MCF 10A (cell line): Measurements from ENCODE around the gene TSSK2. TPM values are rescaled to one million over a fixed set of nuclear protein-coding genes. Genes with fewer than 3 reads are reported as not detected.

Experiments used
- BruUV-seq: library from RNA; stranded (reverse); fragments of 400-500 nt; replicated peaks from 2 replicates; lab custom pipeline; 2021; lab: Mats Ljungman, UMichigan
- CTCF ChIA-PET: fragments of 300-600 bp; sonication (Branson Sonifier 250); formaldehyde crosslinking; extraction: SDS; loops from one replicate; lab custom pipeline; 2021; ENCODE audit warnings: antibody characterized with exemption, inconsistent platforms; lab: Yijun Ruan, JAX
- POLR2A ChIA-PET: fragments of 300-600, 350-650 bp; sonication (Branson Sonifier 250); formaldehyde crosslinking; extraction: SDS; loops from one replicate; lab custom pipeline; 2020; ENCODE audit warnings: antibody characterized with exemption, inconsistent platforms; lab: Yijun Ruan, JAX
- DNase-seq: peaks from one replicate; pipeline ENCODE4 v3.0.0-alpha.2; 2018; ENCODE audit not compliant: unreplicated experiment
- H3K27ac Mint-ChIP-seq: one replicate; pipeline ENCODE4 v1.8.0; 2022; ENCODE audit warnings: mild to moderate bottlenecking, low read depth, mixed read lengths; ENCODE audit not compliant: unreplicated experiment
- H3K27me3 Mint-ChIP-seq: one replicate; pipeline ENCODE4 v1.8.0; 2022; ENCODE audit warnings: mixed read lengths; ENCODE audit not compliant: insufficient read depth, unreplicated experiment
- H3K36me3 Mint-ChIP-seq: one replicate; pipeline ENCODE4 v1.8.0; 2022; ENCODE audit warnings: mild to moderate bottlenecking, moderate library complexity, mixed read lengths; ENCODE audit not compliant: insufficient read depth, unreplicated experiment
- H3K4me1 Mint-ChIP-seq: one replicate; pipeline ENCODE4 v1.8.0; 2022; ENCODE audit warnings: mixed read lengths; ENCODE audit not compliant: insufficient read depth, unreplicated experiment
- H3K4me3 Mint-ChIP-seq: one replicate; pipeline ENCODE4 v1.8.0; 2022; ENCODE audit warnings: mild to moderate bottlenecking, moderate library complexity, mixed read lengths; ENCODE audit not compliant: unreplicated experiment
- H3K9me3 Mint-ChIP-seq: one replicate; pipeline ENCODE4 v1.8.0; 2022; ENCODE audit warnings: mixed read lengths; ENCODE audit not compliant: unreplicated experiment
- CTCF ChIP-seq: fragments of 200-600 bp; IDR thresholded peaks from one replicate; pipeline ENCODE4 v1.8.0; 2022; ENCODE audit warnings: antibody characterized with exemption, mild to moderate bottlenecking; ENCODE audit not compliant: unreplicated experiment
- intact Hi-C: fragments of 100-400 bp; cut with micrococcal nuclease; formaldehyde crosslinking; loops from 2 replicates; pipeline ENCODE4 v1.14.1; 2022
- total RNA-seq: library from RNA; stranded (reverse); gene quantifications from 2 replicates; pipeline ENCODE4 v1.2.3, GENCODE V29; 2022

The TSSK2 gene
- total RNA-seq, 1 experiment from 2014 or later: not detected

- ChIA-PET POLR2A (interaction anchor here (1.1 to 3.1 kb wide), 3 partner anchors 10 to 35 kb away, joined by 3 to 15 read pairs (median 6); partner anchors contain the start of gene DGCR2), CTCF (interaction anchor here (0.6 to 0.8 kb wide), 2 partner anchors 10 to 24 kb away, joined by 3 to 6 read pairs; no protein-coding TSS in a partner anchor)
- H3K27me3 Mint-ChIP-seq: no peaks in the 10 kb centered on the region
- no peak for TF ChIP-seq CTCF
- no TSS peak for BruUV-seq
- H3K4me1 Mint-ChIP-seq: peaks cover 34% of the 10 kb centered on the region
- no peak overlapping the region for H3K4me3 Mint-ChIP-seq
- intact Hi-C loops: no loop called here
- DNase-seq: peak; percentile 45
- no peaks in the 10 kb centered on the region for H3K9me3 Mint-ChIP-seq
- peak overlapping the region; percentile 94 for H3K27ac Mint-ChIP-seq
- H3K36me3 Mint-ChIP-seq: peaks cover 12% of the 10 kb centered on the region
Observed at GRCh38 chr22:19108807-19109197, 22.3 kb upstream of the TSSK2 start.

DNA sequence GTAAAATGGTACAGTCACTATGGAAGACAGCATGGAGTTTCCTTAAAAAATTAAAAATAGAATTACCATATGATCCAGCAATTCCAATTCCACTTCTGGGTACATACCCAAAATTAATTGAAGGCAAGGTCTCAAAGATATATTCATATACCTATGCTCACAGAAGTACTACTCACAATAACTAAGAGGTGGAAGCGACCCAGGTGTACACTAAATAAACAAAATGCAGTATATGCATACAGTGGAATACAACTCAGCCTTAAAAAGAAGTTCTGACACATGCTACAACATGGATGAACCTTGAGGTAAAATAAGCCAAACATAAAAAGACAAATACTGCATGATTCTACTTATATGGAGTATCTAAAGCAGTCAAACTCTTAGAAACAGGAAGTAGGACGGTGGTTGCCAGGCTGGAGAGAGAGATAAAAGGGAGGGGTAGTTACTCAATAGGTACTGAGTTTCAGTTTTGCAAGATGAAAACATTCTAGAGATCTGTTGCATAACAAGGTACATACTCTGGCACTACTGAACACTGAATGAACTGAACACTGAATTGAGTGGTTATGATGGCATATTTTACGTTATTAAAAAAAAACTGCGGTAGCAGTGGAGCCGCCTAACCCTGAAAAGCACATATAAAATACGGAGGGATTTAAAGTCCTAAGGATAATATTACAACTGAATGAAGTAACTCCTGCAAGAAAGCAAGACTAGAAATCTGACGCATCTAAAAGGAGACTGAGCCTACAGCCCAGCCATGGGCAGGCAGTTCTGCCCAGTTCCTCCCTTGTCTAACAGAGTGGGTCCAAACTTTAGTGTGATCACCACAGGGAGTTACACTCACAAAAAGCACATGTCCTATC is 21.7 kb upstream of the TSSK2 start:
- intact Hi-C loops: no loop called here
- POLR2A ChIA-PET: interaction anchor here (0.8 to 4.0 kb wide), 6 partner anchors 10 to 64 kb away, joined by 3 to 43 read pairs (median 8); partner anchors contain the start of genes DGCR2 and ESS2
- Mint-ChIP-seq H3K9me3 (no peaks in the 10 kb centered on the region), H3K36me3 (peaks cover 14% of the 10 kb centered on the region), H3K27ac (peak overlapping the region; percentile 94), H3K4me1 (peaks cover 34% of the 10 kb centered on the region), H3K4me3 (peak overlapping the region; percentile 49), H3K27me3 (no peaks in the 10 kb centered on the region)
- CTCF ChIA-PET: interaction anchor here (0.6 to 1.8 kb wide), 3 partner anchors 9 to 24 kb away, joined by 3 to 9 read pairs (median 6); no protein-coding TSS in a partner anchor
- TF ChIP-seq CTCF: no peak
- no TSS peak for BruUV-seq
- peak; percentile 89 for DNase-seq

- no peak for TF ChIP-seq CTCF
- H3K36me3 Mint-ChIP-seq: peaks cover 14% of the 10 kb centered on the region
- peak overlapping the region; percentile 94 for H3K27ac Mint-ChIP-seq
- ChIA-PET CTCF (interaction anchor here (0.5 to 1.8 kb wide), 4 partner anchors 9 to 520 kb away, joined by 3 to 9 read pairs (median 4); partner anchors contain the start of gene DGCR2), POLR2A (interaction anchor here (0.8 to 4.0 kb wide), 5 partner anchors 11 to 64 kb away, joined by 3 to 43 read pairs (median 7); partner anchors contain the start of genes DGCR2 and ESS2)
- H3K4me3 Mint-ChIP-seq: peak overlapping the region; percentile 49
- H3K4me1 Mint-ChIP-seq: peaks cover 34% of the 10 kb centered on the region
- no peaks in the 10 kb centered on the region for H3K27me3 Mint-ChIP-seq
- no TSS peak for BruUV-seq
- DNase-seq: no peak
- no peaks in the 10 kb centered on the region for H3K9me3 Mint-ChIP-seq
- intact Hi-C loops: no loop called here
Observed at GRCh38 chr22:19110064-19110458, 21.0 kb upstream of the TSSK2 start.

GRCh38 chr22:19110646-19111045 is 20.5 kb upstream of the TSSK2 start:
- H3K9me3 Mint-ChIP-seq: no peaks in the 10 kb centered on the region
- no peaks in the 10 kb centered on the region for H3K27me3 Mint-ChIP-seq
- intact Hi-C loops: no loop called here
- no peak overlapping the region for H3K4me3 Mint-ChIP-seq
- BruUV-seq: no TSS peak
- ChIA-PET POLR2A (interaction anchor here (1.5 to 4.0 kb wide), 3 partner anchors 10 to 34 kb away, joined by 7 to 43 read pairs (median 8); partner anchors contain the start of genes DGCR2 and ESS2), CTCF (interaction anchor here (0.5 to 1.8 kb wide), 5 partner anchors 9 to 519 kb away, joined by 3 to 9 read pairs (median 4); partner anchors contain the start of gene DGCR2)
- peak overlapping the region; percentile 94 for H3K27ac Mint-ChIP-seq
- TF ChIP-seq CTCF: no peak
- H3K36me3 Mint-ChIP-seq: peaks cover 14% of the 10 kb centered on the region
- DNase-seq: no peak
- peaks cover 34% of the 10 kb centered on the region for H3K4me1 Mint-ChIP-seq
